ENCODE results near the gene ANKMY1. TPM values are rescaled to one million over a fixed set of nuclear protein-coding genes. Genes with fewer than 3 reads are reported as not detected.

The ANKMY1 gene
- total and polyA plus RNA-seq, 2 of the 8 experiments (the other 6 are each of a cell fraction or from before 2014, with no cell fraction given) = 4.5 to 4.8 TPM

GRCh38 chr2:240479111-240479501, 78.7 kb downstream of the ANKMY1 start:
- Histone ChIP-seq H3K79me1 (ENCODE audit: low read depth, low read length) (no peaks in the 10 kb centered on the region), H2BK120ac (replicated peaks; ENCODE audit: low read depth, low read length) (no peak overlapping the region), H3K4me2 (ENCODE audit: insufficient read depth in 1 of 2, low read depth in 2 of 2, low read length in 2 of 2) (no peak overlapping the region), H3K23me2 (ENCODE audit: low read depth, low read length) (0 out of 2 replicates have a peak, but pooled peaks cover 2% of the 10 kb centered on the region), H3K79me2 (ENCODE audit: control insufficient read depth in 1 of 2, insufficient read depth in 2 of 2, low read length in 2 of 2) (no peaks in the 10 kb centered on the region), H3K4me1 (replicated peaks in 1 of 4; ENCODE audit: control insufficient read depth in 3 of 4, insufficient read depth in 4 of 4, low read length in 3 of 4) (no peaks in the 10 kb centered on the region; a peak in 1 of 7 replicates), H2BK20ac (ENCODE audit: low read length) (no peak overlapping the region), H4K91ac (replicated peaks; ENCODE audit: insufficient read length, low read length) (no peak overlapping the region), H2BK5ac (ENCODE audit: low read depth, low read length) (no peak overlapping the region), H3K27me3 (replicated peaks in 1 of 4; ENCODE audit: control insufficient read depth in 3 of 4, extremely low read depth in 1 of 4, insufficient read depth in 3 of 4, low read length in 3 of 4) (0 out of 7 replicates have a peak, but pooled peaks cover 0 to 2% (median 0%) of the 10 kb centered on the region in 4 experiments), H3K23ac (ENCODE audit: insufficient read length) (no peak overlapping the region), H4K8ac (ENCODE audit: extremely low read depth, insufficient read depth, low read length) (no peak overlapping the region; the same call in 1 of the 2 replicates), H3K36me3 (ENCODE audit: control insufficient read depth in 2 of 4, insufficient read depth in 4 of 4, low read length in 3 of 4) (no peaks in the 10 kb centered on the region), H2BK12ac (ENCODE audit: low read depth, low read length) (no peak overlapping the region), H3K27ac (ENCODE audit: low read depth, low read length) (no peak overlapping the region), H4K5ac (ENCODE audit: insufficient read length, low read depth, low read length) (no peak overlapping the region), H4K20me1 (replicated peaks in 1 of 2; ENCODE audit: control insufficient read depth in 1 of 2, insufficient read depth in 2 of 2, low read length in 2 of 2) (no peaks in the 10 kb centered on the region), H2AK5ac (ENCODE audit: low read depth, low read length) (no peak overlapping the region), H3K14ac (ENCODE audit: insufficient read length) (no peak overlapping the region), H3K9me3 (ENCODE audit: insufficient read depth in 2 of 2, low read depth in 1 of 2, low read length in 1 of 2) (no peaks in the 10 kb centered on the region), H3K9ac (replicated peaks in 1 of 4; ENCODE audit: extremely low read depth in 1 of 4, low read depth in 3 of 4, low read length in 3 of 4) (no peak overlapping the region), H3K4ac (replicated peaks; ENCODE audit: insufficient read length, low read depth, low read length) (no peak overlapping the region), H3K4me3 (ENCODE audit: extremely low read depth in 1 of 4, insufficient read depth in 2 of 4, low read depth in 3 of 4, low read length in 4 of 4) (no peak overlapping the region), H3K18ac (ENCODE audit: extremely low read depth, low read length) (no peak overlapping the region), H2AFZ (ENCODE audit: low read length) (no peak overlapping the region), H2BK15ac (ENCODE audit: low read length) (no peak overlapping the region), H3K56ac (replicated peaks; ENCODE audit: insufficient read length, low read depth, low read length) (no peak overlapping the region)
- no peak for FAIRE-seq
- no peak for DNase-seq (ENCODE audit: low read depth in 1 of 2, low spot score in 2 of 2)
- 87% methylated on average over 12 of the region's 12 CpGs; no CpG with 5 or more reads in 1 of the 2 experiments for WGBS, 2 experiments (ENCODE audit: extremely low coverage in 1 of 2, insufficient coverage in 1 of 2, insufficient read length in 1 of 2, insufficient replicate concordance in 2 of 2, low coverage in 1 of 2, low lambda C conversion rate in 2 of 2, missing lambda C conversion rate in 1 of 2)
- CTCF ChIA-PET (ENCODE audit: partially characterized antibody) = interaction anchor here (1.2 kb wide), 1 partner anchor 11 kb away, joined by 3 read pairs; no protein-coding TSS in a partner anchor
- POLR2A ChIA-PET (ENCODE audit: partially characterized antibody) = no interaction called here
- TF ChIP-seq FOSL1 (IDR thresholded peaks at IDR 0.05; ENCODE audit: insufficient read depth, low read depth, low read length) = no peak
- no peak for TF ChIP-seq CBX8 (IDR thresholded peaks at IDR 0.05; ENCODE audit: borderline replicate concordance, low read depth, low read length)
- TF ChIP-seq POLR2A (IDR thresholded peaks at IDR 0.05; ENCODE audit: control extremely low read depth in 1 of 2, low read depth in 2 of 2, low read length in 2 of 2) = no peak
- TF ChIP-seq GTF2F1 (IDR thresholded peaks at IDR 0.05; ENCODE audit: borderline replicate concordance, low read depth, low read length) = no peak
- no peak for TF ChIP-seq CBX5 (IDR thresholded peaks at IDR 0.05; ENCODE audit: low read depth, low read length)
- TF ChIP-seq TBP (IDR thresholded peaks at IDR 0.05; ENCODE audit: low read depth, low read length) = no peak
- no peak for TF ChIP-seq SRF (IDR thresholded peaks at IDR 0.05; ENCODE audit: low read depth, low read length)
- no peak for TF ChIP-seq RAD21 (IDR thresholded peaks at IDR 0.05 in 1 of 2, conservative IDR thresholded peaks at IDR 0.05 in 1 of 2; ENCODE audit: low read depth in 2 of 2, low read length in 2 of 2)
- no peak for TF ChIP-seq BCL11A (IDR thresholded peaks at IDR 0.05; ENCODE audit: low read depth in 2 of 2, low read length in 2 of 2)
- TF ChIP-seq CHD2 (IDR thresholded peaks at IDR 0.05; ENCODE audit: low read length) = no peak
- TF ChIP-seq RFX5 (IDR thresholded peaks at IDR 0.05; ENCODE audit: borderline replicate concordance, low read depth, low read length) = no peak
- no peak for TF ChIP-seq RNF2 (IDR thresholded peaks at IDR 0.05; ENCODE audit: borderline replicate concordance, low read depth, low read length, missing control alignments, poor library complexity, severe bottlenecking)
- no peak for TF ChIP-seq SIX5 (IDR thresholded peaks at IDR 0.05; ENCODE audit: low read depth, low read length)
- TF ChIP-seq RBBP5 (IDR thresholded peaks at IDR 0.05; ENCODE audit: borderline replicate concordance, low read depth, low read length) = no peak
- TF ChIP-seq TEAD4 (IDR thresholded peaks at IDR 0.05; ENCODE audit: low read depth, low read length) = no peak
